GM10266 (cell line): ENCODE data around the gene NMNAT3.

ENCODE experiments used
- DNase-seq: peaks from one replicate; pipeline ENCODE4 v3.0.0; 2012; ENCODE audit errors: extremely low spot score
- CTCF ChIP-seq: IDR thresholded peaks from 2 replicates; pipeline ENCODE4 v1.5.1; 2012; ENCODE audit warnings: mild to moderate bottlenecking, low read depth; ENCODE audit not compliant: control insufficient read depth, insufficient read depth; ENCODE audit errors: missing control alignments

Gene NMNAT3

GRCh38 chr3:139530717-139531116 lies 147.1 kb downstream of the NMNAT3 start:
- TF ChIP-seq CTCF: no peak
- DNase-seq: no peak

- TF ChIP-seq CTCF: no peak
- no peak for DNase-seq
Measured at GRCh38 chr3:139529662-139530061, 148.1 kb downstream of the NMNAT3 start.

- TF ChIP-seq CTCF: no peak
- no peak for DNase-seq
Measured at GRCh38 chr3:139528924-139529323, 148.8 kb downstream of the NMNAT3 start.

GRCh38 chr3:139528281-139528680 lies 149.5 kb downstream of the NMNAT3 start:
- no peak for DNase-seq
- TF ChIP-seq CTCF: no peak

- no peak for TF ChIP-seq CTCF
- no peak for DNase-seq
Measured at GRCh38 chr3:139527265-139527664, 150.5 kb downstream of the NMNAT3 start.

GRCh38 chr3:139526146-139526545 lies 151.6 kb downstream of the NMNAT3 start:
- DNase-seq: no peak
- no peak for TF ChIP-seq CTCF

- no peak for TF ChIP-seq CTCF
- DNase-seq: no peak
Measured at GRCh38 chr3:139524841-139525636, 152.7 kb downstream of the NMNAT3 start.
